K562 (cell line): ENCODE results near the gene C2CD2. TPM values are rescaled to one million over a fixed set of nuclear protein-coding genes. Genes with fewer than 3 reads are reported as not detected.

Experiments
- ATAC-seq: fragments of 200-7000 bp; cut with Tn5 transposase; 3 replicates; pipeline ENCODE4 v1.9.1; 2020; ENCODE audit warnings: moderate library complexity
- BruUV-seq: library from RNA; stranded (reverse); fragments of 400-500 nt; replicated peaks from 2 replicates; lab custom pipeline; 2021; lab: Mats Ljungman, UMichigan
- CTCF ChIA-PET: fragments of 300-600 bp; formaldehyde crosslinking; extraction: SDS; loops from one replicate; lab custom pipeline; 2021; ENCODE audit warnings: low intra/inter-chr PET ratio; lab: Yijun Ruan, JAX
- POLR2A ChIA-PET: fragments of 300-600, 350-650 bp; sonication (Branson Sonifier 250); formaldehyde crosslinking; extraction: SDS; loops from one replicate; lab custom pipeline; 2021; ENCODE audit warnings: antibody characterized with exemption, inconsistent platforms; lab: Yijun Ruan, JAX
- DNase-seq, 4 experiments: peaks; one replicate each; pipeline versions ENCODE4 v3.0.0 to v3.0.0-alpha.2; 2011 to 2018; ENCODE audit warnings: low spot score in 3 of 4, mixed read lengths in 3 of 4; ENCODE audit errors: extremely low read depth in 1 of 4
- FAIRE-seq: peaks from 2 replicates; lab custom pipeline; 2011; peaks lifted over from hg19 to GRCh38; lab: Jason Lieb, UNC
- H2AFZ ChIP-seq: 2 replicates; pipeline ENCODE4 v1.6.0; 2011; ENCODE audit warnings: low read depth, low read length, control low read depth, inconsistent platforms
- H3K27ac ChIP-seq: fragments of 200-600 bp; 3 replicates; pipeline ENCODE4 v1.8.0; 2011; ENCODE audit warnings: low read depth, mild to moderate bottlenecking, control low read depth, inconsistent platforms, low read length, moderate library complexity, mixed read lengths; ENCODE audit errors: extremely low read depth
- H3K27me3 ChIP-seq, 2 experiments: fragments of 300-600 bp in 1 of 2; 2 replicates in 1 of 2; 3 replicates in 1 of 2; pipeline versions ENCODE4 v1.6.0 to v1.8.0; 2011; ENCODE audit warnings: inconsistent platforms in 2 of 2, low read length in 2 of 2, mild to moderate bottlenecking in 1 of 2, mixed read lengths in 1 of 2, moderate library complexity in 1 of 2; ENCODE audit not compliant: control insufficient read depth in 2 of 2, insufficient read depth in 2 of 2
- H3K36me3 ChIP-seq: fragments of 300-600 bp; 3 replicates; pipeline ENCODE4 v1.8.0; 2011; ENCODE audit warnings: mild to moderate bottlenecking, low read length, inconsistent platforms; ENCODE audit not compliant: control insufficient read depth, insufficient read depth
- H3K4me1 ChIP-seq, 2 experiments: fragments of 200-600 bp in 1 of 2; replicated peaks in 1 of 2; 2 replicates in 1 of 2; 3 replicates in 1 of 2; pipeline versions ENCODE4 v1.5.1 to v1.8.0; 2011; ENCODE audit warnings: inconsistent platforms in 2 of 2, low read length in 2 of 2, mild to moderate bottlenecking in 1 of 2, mixed read lengths in 1 of 2, moderate library complexity in 1 of 2; ENCODE audit not compliant: control insufficient read depth in 2 of 2, insufficient read depth in 2 of 2
- H3K4me2 ChIP-seq: 2 replicates; pipeline ENCODE4 v1.6.1; 2011; ENCODE audit warnings: low read length, control low read depth, inconsistent platforms, mixed read lengths; ENCODE audit not compliant: insufficient read depth
- H3K4me3 ChIP-seq: fragments of 200-600 bp; sonication (generic), shearing (Covaris generic); 2 replicates; pipeline ENCODE4 v1.5.1; 2016; ENCODE audit warnings: control low read depth, inconsistent platforms
- H3K79me2 ChIP-seq: fragments of 200-600 bp; 3 replicates; pipeline ENCODE4 v1.8.0; 2011; ENCODE audit warnings: low read length, inconsistent platforms; ENCODE audit not compliant: control insufficient read depth, insufficient read depth
- H3K9ac ChIP-seq, 2 experiments: 2 replicates each; pipeline versions ENCODE4 v1.6.0 to v1.6.1; 2011; ENCODE audit warnings: low read depth in 2 of 2, low read length in 2 of 2, control low read depth in 1 of 2, inconsistent platforms in 1 of 2, mild to moderate bottlenecking in 1 of 2, mixed read lengths in 1 of 2; ENCODE audit not compliant: insufficient read depth in 1 of 2
- H3K9me1 ChIP-seq: one replicate; pipeline ENCODE4 v1.6.0; 2011; ENCODE audit warnings: inconsistent platforms, mild to moderate bottlenecking, low read length, moderate library complexity; ENCODE audit not compliant: control insufficient read depth, insufficient read depth
- H3K9me3 ChIP-seq: replicated peaks from 2 replicates; pipeline ENCODE4 v1.5.1; 2011; ENCODE audit warnings: low read depth, low read length, inconsistent platforms; ENCODE audit not compliant: control insufficient read depth, insufficient read depth
- H4K20me1 ChIP-seq: replicated peaks from 2 replicates; pipeline ENCODE4 v1.6.1; 2011; ENCODE audit warnings: low read length, inconsistent platforms, mixed read lengths; ENCODE audit not compliant: control insufficient read depth, insufficient read depth
- ASH1L ChIP-seq: fragments of 450-650 bp; IDR thresholded peaks from 2 replicates; pipeline ENCODE4 v1.6.1; 2018; ENCODE audit warnings: borderline replicate concordance, mild to moderate bottlenecking, low read depth; ENCODE audit not compliant: partially characterized antibody
- CHD1 ChIP-seq: fragments of 200-600 bp; sonication (generic); IDR thresholded peaks from one replicate; pipeline ENCODE4 v1.6.1; 2012; ENCODE audit warnings: mild to moderate bottlenecking, moderate library complexity, low read length, inconsistent platforms
- CHD4 ChIP-seq: fragments of 200-600 bp; sonication (generic); IDR thresholded peaks from 3 replicates; pipeline ENCODE4 v1.6.1; 2012; ENCODE audit warnings: low read depth, mild to moderate bottlenecking, mixed read lengths, low read length, inconsistent platforms; ENCODE audit not compliant: insufficient read depth, insufficient replicate concordance, poor library complexity, severe bottlenecking
- FOXK1 ChIP-seq: sonication (generic); formaldehyde crosslinking; IDR thresholded peaks from 2 replicates; pipeline ENCODE4 v1.8.0; 2022; ENCODE audit warnings: missing genetic modification reagents, mild to moderate bottlenecking, borderline replicate concordance
- FOXM1 ChIP-seq, 2 experiments: fragments of 450-650 bp in 1 of 2; sonication (generic) in 1 of 2; formaldehyde crosslinking in 1 of 2; IDR thresholded peaks; 2 replicates each; pipeline versions ENCODE4 v1.6.1 to v1.9.0; 2017 to 2022; ENCODE audit warnings: low read depth in 2 of 2, mild to moderate bottlenecking in 2 of 2, missing genetic modification reagents in 1 of 2, moderate library complexity in 1 of 2
- HES1 ChIP-seq: fragments of 450-650 bp; IDR thresholded peaks from 2 replicates; pipeline ENCODE4 v1.6.1; 2016; ENCODE audit warnings: low read depth, mild to moderate bottlenecking, moderate library complexity
- NR3C1 ChIP-seq: sonication (generic); formaldehyde crosslinking; IDR thresholded peaks from 2 replicates; pipeline ENCODE4 v1.8.1; 2022; ENCODE audit warnings: missing genetic modification reagents
- PTRF ChIP-seq: fragments of 450-650 bp; IDR thresholded peaks from 2 replicates; pipeline ENCODE4 v1.6.1; 2016; ENCODE audit warnings: mild to moderate bottlenecking, missing genetic modification characterization, missing compliant biosample characterization
- RBFOX2 ChIP-seq: fragments of 200-400 bp; formaldehyde crosslinking; IDR thresholded peaks from 2 replicates; pipeline ENCODE4 v1.6.1; 2017; ENCODE audit warnings: low read depth, mild to moderate bottlenecking, low read length, moderate library complexity
- UBTF ChIP-seq, 2 experiments: IDR thresholded peaks; 2 replicates each; pipeline ENCODE4 v1.6.1; 2012; ENCODE audit warnings: improper control_type of control experiment in 2 of 2, low read depth in 2 of 2, low read length in 2 of 2, borderline replicate concordance in 1 of 2
- ZBTB49 ChIP-seq: sonication (generic); formaldehyde crosslinking; IDR thresholded peaks from 2 replicates; pipeline ENCODE4 v1.8.0; 2022; ENCODE audit warnings: missing genetic modification reagents, mild to moderate bottlenecking, borderline replicate concordance
- ZNF444 ChIP-seq: fragments of 250-450 bp; sonication (Bioruptor Pico); IDR thresholded peaks from 2 replicates; pipeline ENCODE4 v1.4.0; 2020; ENCODE audit warnings: mild to moderate bottlenecking, moderate library complexity
- WGBS: fragments of 100-300 bp; shearing (Covaris generic); methylation state at CpG from one replicate; pipeline ENCODE4 v1.1.6; 2016; ENCODE audit warnings: low coverage, mixed read lengths; ENCODE audit not compliant: insufficient coverage; ENCODE audit errors: missing lambda C conversion rate; 5-methylcytosine and 5-hydroxymethylcytosine counted together
- in situ Hi-C: fragments of 300-500 bp; cut with MboI; formaldehyde crosslinking; loops from 4 replicates; pipeline ENCODE4 v1.15.0; 2018; ENCODE audit warnings: inconsistent platforms, mixed read lengths
- intact Hi-C: fragments of 100-400 bp; cut with micrococcal nuclease; formaldehyde crosslinking; loops from 2 replicates; pipeline ENCODE4 v1.14.2; 2022
- polyA plus RNA-seq, 8 experiments: library from polyadenylated mRNA; depleted of rRNA in 4 of 8; stranded (reverse) in 5 of 8; unstranded in 3 of 8; fragments of >200 nt; fragmentation: Nextera tagmentation in 2 of 8; fragmentation: Illumina TruSeq in 1 of 8; extraction: Ambion mirVana in 2 of 8; extraction: Trizol in 1 of 8; gene quantifications; 2 replicates each; pipeline versions ENCODE4 v1.2.1 to v1.2.3, GENCODE V29; 2011 to 2014; ENCODE audit warnings: inconsistent platforms in 1 of 8, missing spikeins in 1 of 8
- total RNA-seq, 7 experiments: library from RNA; depleted of rRNA in 6 of 7; stranded (reverse); fragments of >200 nt in 6 of 7; fragmentation: Illumina TruSeq in 2 of 7; extraction: Trizol in 2 of 7; gene quantifications; 2 replicates each; pipeline versions ENCODE4 v1.2.1 to v1.2.3, GENCODE V29; 2011 to 2021; ENCODE audit warnings: low replicate concordance in 1 of 7

C2CD2 gene
- total and polyA plus RNA-seq, 9 of the 15 experiments (the other 6 are each of a cell fraction or from before 2014, with no cell fraction given), result 1.3 to 21.6 (median 12.1) TPM

- Histone ChIP-seq H3K4me1 (peaks cover 0 to 4% of the 10 kb centered on the region in 2 experiments; a peak in 2 of 5 replicates), H3K9me3 (no peaks in the 10 kb centered on the region), H4K20me1 (no peaks in the 10 kb centered on the region; the same call in 1 of the 2 replicates), H3K79me2 (no peaks in the 10 kb centered on the region; the same call in 2 of the 3 replicates), H3K9me1 (no peaks in the 10 kb centered on the region), H2AFZ (no peak overlapping the region), H3K27ac (no peak overlapping the region), H3K4me3 (no peak overlapping the region), H3K9ac (no peak overlapping the region), H3K4me2 (no peak overlapping the region), H3K36me3 (peaks cover 3% of the 10 kb centered on the region; the same call in 2 of the 3 replicates), H3K27me3 (no peaks in the 10 kb centered on the region)
- ChIA-PET POLR2A (interaction anchor here (0.9 to 1.6 kb wide), 2 partner anchors 9 to 44 kb away, joined by 3 read pairs; no protein-coding TSS in a partner anchor), CTCF (no interaction called here)
- FAIRE-seq (no peak), DNase-seq (no peak), ATAC-seq (no peak)
- intact Hi-C loops, result no loop called here
- BruUV-seq, result no TSS peak
- 63% methylated on average over 7 of the region's 7 CpGs for WGBS
- in situ Hi-C loops, result no loop called here
- TF ChIP-seq ZNF444 (CRISPR knock-in tag) (no peak), UBTF (IDR thresholded peaks at IDR 0.05; ENCODE audit: borderline replicate concordance in 1 of 2, low read depth in 2 of 2, low read length in 2 of 2) (no peak), ASH1L (no peak), NR3C1 (no peak), PTRF (tag) (no peak), FOXK1 (CRISPR knock-in tag) (no peak), HES1 (no peak), ZBTB49 (CRISPR knock-in tag) (no peak), CHD4 (no peak), RBFOX2 (no peak), CHD1 (no peak), FOXM1 (IDR thresholded peaks at IDR 0.05; ENCODE audit: low read depth) (no peak), FOXM1 (CRISPR knock-in tag; IDR thresholded peaks at IDR 0.05; ENCODE audit: low read depth) (no peak)
These were observed 30.0 kb downstream of the C2CD2 start for GRCh38 chr21:41923631-41924367.
